OCI-LY3 (cell line): ENCODE results near the gene CTNND2.

Source experiments
- EZH2phosphoT487 ChIP-seq: fragments of 200-600 bp; shearing (Covaris generic); IDR thresholded peaks from 2 replicates; pipeline ENCODE4 v1.6.1; 2018; ENCODE audit warnings: antibody characterized with exemption, mixed run types, low read depth
- TF ChIP-seq, protein P1 (sequence below): fragments of 200-600, 300-600 bp; sonication (generic); IDR thresholded peaks from 2 replicates; pipeline ENCODE4 v1.5.1; 2014; ENCODE audit warnings: antibody characterized with exemption, low read length, low read depth

DNA sequence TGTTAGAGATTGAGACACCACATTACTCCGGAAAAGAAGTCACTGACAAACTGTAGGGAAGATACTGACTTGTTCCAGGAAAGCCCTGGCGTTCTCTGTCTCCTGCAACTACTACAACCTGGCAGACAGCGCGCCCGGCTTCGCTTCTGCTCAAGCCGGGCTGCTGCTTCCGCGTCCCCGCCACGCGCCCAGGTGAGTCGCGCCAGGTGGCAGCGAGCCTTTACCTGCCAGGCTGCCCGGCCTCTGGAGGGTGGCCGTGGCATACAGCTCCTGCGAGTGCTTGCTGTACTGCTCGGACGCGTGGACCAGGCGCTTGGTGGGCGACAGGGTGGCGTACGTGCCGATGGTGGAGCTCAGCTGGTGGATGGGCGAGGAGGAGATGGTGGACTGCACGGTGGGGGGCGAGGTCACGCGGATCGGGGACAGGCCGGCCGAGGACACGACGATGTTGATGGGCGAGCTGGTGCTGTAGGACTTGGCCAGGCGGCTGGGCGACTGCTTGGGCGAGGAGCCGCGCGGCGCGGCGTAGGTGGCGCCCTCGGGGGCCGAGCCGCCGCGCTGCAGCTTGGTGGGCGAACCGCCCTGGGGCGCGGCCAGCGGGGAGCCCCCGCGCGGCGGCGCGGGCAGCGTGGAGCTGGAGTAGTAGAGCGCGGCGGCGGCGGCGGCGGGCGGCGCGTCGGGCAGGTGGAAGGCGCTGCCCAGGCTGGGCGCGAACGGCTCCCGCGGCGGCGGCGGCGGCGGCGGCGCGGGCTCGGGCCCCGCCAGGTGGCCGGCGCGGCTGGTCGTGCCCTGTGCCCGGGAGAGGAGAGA is 519.6 kb downstream of the CTNND2 start:
- TF ChIP-seq, protein P1, sequence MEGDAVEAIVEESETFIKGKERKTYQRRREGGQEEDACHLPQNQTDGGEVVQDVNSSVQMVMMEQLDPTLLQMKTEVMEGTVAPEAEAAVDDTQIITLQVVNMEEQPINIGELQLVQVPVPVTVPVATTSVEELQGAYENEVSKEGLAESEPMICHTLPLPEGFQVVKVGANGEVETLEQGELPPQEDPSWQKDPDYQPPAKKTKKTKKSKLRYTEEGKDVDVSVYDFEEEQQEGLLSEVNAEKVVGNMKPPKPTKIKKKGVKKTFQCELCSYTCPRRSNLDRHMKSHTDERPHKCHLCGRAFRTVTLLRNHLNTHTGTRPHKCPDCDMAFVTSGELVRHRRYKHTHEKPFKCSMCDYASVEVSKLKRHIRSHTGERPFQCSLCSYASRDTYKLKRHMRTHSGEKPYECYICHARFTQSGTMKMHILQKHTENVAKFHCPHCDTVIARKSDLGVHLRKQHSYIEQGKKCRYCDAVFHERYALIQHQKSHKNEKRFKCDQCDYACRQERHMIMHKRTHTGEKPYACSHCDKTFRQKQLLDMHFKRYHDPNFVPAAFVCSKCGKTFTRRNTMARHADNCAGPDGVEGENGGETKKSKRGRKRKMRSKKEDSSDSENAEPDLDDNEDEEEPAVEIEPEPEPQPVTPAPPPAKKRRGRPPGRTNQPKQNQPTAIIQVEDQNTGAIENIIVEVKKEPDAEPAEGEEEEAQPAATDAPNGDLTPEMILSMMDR: no peak
- TF ChIP-seq EZH2phosphoT487: no peak
